HEK293 (cell line): ENCODE results near the gene SPEM1.

ENCODE experiments used
- HOXA7 ChIP-seq: sonication (generic); formaldehyde crosslinking; IDR thresholded peaks from 2 replicates; pipeline ENCODE4 v1.8.1; 2022; ENCODE audit warnings: missing genetic modification reagents, borderline replicate concordance
- KLF8 ChIP-seq: fragments of 450-650 bp; formaldehyde crosslinking; IDR thresholded peaks from 2 replicates; pipeline ENCODE4 v1.5.1; 2016; ENCODE audit warnings: missing biosample characterization, missing genetic modification characterization
- MYNN ChIP-seq: fragments of 450-650 bp; formaldehyde crosslinking; IDR thresholded peaks from 2 replicates; pipeline ENCODE4 v1.5.1; 2016; ENCODE audit warnings: missing biosample characterization, missing genetic modification characterization, borderline replicate concordance
- OVOL3 ChIP-seq: fragments of 450-650 bp; formaldehyde crosslinking; IDR thresholded peaks from 2 replicates; pipeline ENCODE4 v1.5.1; 2016; ENCODE audit warnings: missing biosample characterization, missing genetic modification characterization
- PRDM1 ChIP-seq: fragments of 450-650 bp; formaldehyde crosslinking; IDR thresholded peaks from 2 replicates; pipeline ENCODE4; 2016; ENCODE audit warnings: missing biosample characterization, missing genetic modification characterization
- REPIN1 ChIP-seq: fragments of 450-650 bp; formaldehyde crosslinking; IDR thresholded peaks from 2 replicates; pipeline ENCODE4 v1.5.1; 2017; ENCODE audit warnings: missing biosample characterization, missing genetic modification characterization, low read depth
- SCRT1 ChIP-seq: fragments of 450-650 bp; formaldehyde crosslinking; IDR thresholded peaks from 2 replicates; pipeline ENCODE4 v1.5.1; 2016; ENCODE audit warnings: missing biosample characterization, missing genetic modification characterization, borderline replicate concordance
- ZBTB17 ChIP-seq: fragments of 450-650 bp; formaldehyde crosslinking; IDR thresholded peaks from 2 replicates; pipeline ENCODE4 v1.5.1; 2016; ENCODE audit warnings: missing biosample characterization, missing genetic modification characterization
- ZBTB20 ChIP-seq: fragments of 450-650 bp; formaldehyde crosslinking; IDR thresholded peaks from 2 replicates; pipeline ENCODE4 v1.5.1; 2016; ENCODE audit warnings: missing biosample characterization, missing genetic modification characterization
- ZEB2 ChIP-seq: fragments of 450-650 bp; formaldehyde crosslinking; IDR thresholded peaks from 2 replicates; pipeline ENCODE4 v1.5.1; 2016; ENCODE audit warnings: missing biosample characterization, missing genetic modification characterization
- ZFP3 ChIP-seq: fragments of 450-650 bp; formaldehyde crosslinking; IDR thresholded peaks from 2 replicates; pipeline ENCODE4 v1.5.1; 2016; ENCODE audit warnings: low read depth, missing biosample characterization, missing genetic modification characterization
- ZFP37 ChIP-seq: fragments of 450-650 bp; formaldehyde crosslinking; IDR thresholded peaks from 2 replicates; pipeline ENCODE4 v1.5.1; 2016; ENCODE audit warnings: missing biosample characterization, missing genetic modification characterization
- ZNF121 ChIP-seq: fragments of 450-650 bp; formaldehyde crosslinking; IDR thresholded peaks from 2 replicates; pipeline ENCODE4 v1.5.1; 2016; ENCODE audit warnings: missing biosample characterization, missing genetic modification characterization
- ZNF157 ChIP-seq: fragments of 450-650 bp; formaldehyde crosslinking; IDR thresholded peaks from 2 replicates; pipeline ENCODE4 v1.5.1; 2016; ENCODE audit warnings: missing biosample characterization, missing genetic modification characterization
- ZNF169 ChIP-seq: fragments of 450-650 bp; formaldehyde crosslinking; IDR thresholded peaks from 2 replicates; pipeline ENCODE4 v1.5.1; 2016; ENCODE audit warnings: missing biosample characterization, missing genetic modification characterization
- ZNF184 ChIP-seq: fragments of 450-650 bp; IDR thresholded peaks from 2 replicates; pipeline ENCODE4 v1.5.1; 2018; ENCODE audit warnings: missing biosample characterization, mild to moderate bottlenecking, missing genetic modification characterization
- ZNF404 ChIP-seq: fragments of 450-650 bp; formaldehyde crosslinking; IDR thresholded peaks from 2 replicates; pipeline ENCODE4 v1.5.1; 2017; ENCODE audit warnings: missing biosample characterization, missing genetic modification characterization
- ZNF558 ChIP-seq: fragments of 450-650 bp; formaldehyde crosslinking; IDR thresholded peaks from 2 replicates; pipeline ENCODE4 v1.5.1; 2016; ENCODE audit warnings: missing biosample characterization, missing genetic modification characterization
- ZNF623 ChIP-seq: fragments of 450-650 bp; formaldehyde crosslinking; IDR thresholded peaks from 2 replicates; pipeline ENCODE4 v1.5.1; 2016; ENCODE audit warnings: missing biosample characterization, missing genetic modification characterization
- ZNF664 ChIP-seq: fragments of 450-650 bp; formaldehyde crosslinking; IDR thresholded peaks from 2 replicates; pipeline ENCODE4 v1.5.1; 2016; ENCODE audit warnings: missing biosample characterization, missing genetic modification characterization
- ZNF677 ChIP-seq: fragments of 450-650 bp; IDR thresholded peaks from 2 replicates; pipeline ENCODE4 v1.5.0; 2018; ENCODE audit warnings: missing biosample characterization, mild to moderate bottlenecking, missing genetic modification characterization, moderate library complexity
- ZNF776 ChIP-seq: fragments of 450-650 bp; formaldehyde crosslinking; IDR thresholded peaks from 2 replicates; pipeline ENCODE4 v1.5.0; 2017; ENCODE audit warnings: missing biosample characterization, missing genetic modification characterization, borderline replicate concordance
- ZSCAN23 ChIP-seq: fragments of 450-650 bp; formaldehyde crosslinking; IDR thresholded peaks from 2 replicates; pipeline ENCODE4 v1.5.1; 2016; ENCODE audit warnings: missing biosample characterization, missing genetic modification characterization
- ZXDB ChIP-seq: fragments of 450-650 bp; formaldehyde crosslinking; IDR thresholded peaks from 2 replicates; pipeline ENCODE4 v1.5.1; 2016; ENCODE audit warnings: missing biosample characterization, missing genetic modification characterization
- TF ChIP-seq, protein P1 (sequence below): fragments of 450-650 bp; formaldehyde crosslinking; IDR thresholded peaks from 2 replicates; pipeline ENCODE4 v1.5.1; 2017; ENCODE audit warnings: missing biosample characterization, missing genetic modification characterization
- TF ChIP-seq, protein P2 (sequence below): fragments of 450-650 bp; formaldehyde crosslinking; IDR thresholded peaks from 2 replicates; pipeline ENCODE4 v1.5.1; 2017; ENCODE audit warnings: missing biosample characterization, missing genetic modification characterization
- TF ChIP-seq, protein P3 (sequence below): fragments of 450-650 bp; formaldehyde crosslinking; IDR thresholded peaks from 2 replicates; pipeline ENCODE4 v1.5.1; 2016; ENCODE audit warnings: missing biosample characterization, missing genetic modification characterization
- TF ChIP-seq, protein P4 (sequence below): fragments of 450-650 bp; formaldehyde crosslinking; IDR thresholded peaks from 2 replicates; pipeline ENCODE4 v1.5.0; 2017; ENCODE audit warnings: missing biosample characterization, missing genetic modification characterization, borderline replicate concordance
- TF ChIP-seq, protein P5 (sequence below): fragments of 450-650 bp; formaldehyde crosslinking; IDR thresholded peaks from 2 replicates; pipeline ENCODE4 v1.5.1; 2016; ENCODE audit warnings: missing biosample characterization, missing genetic modification characterization

Gene SPEM1

DNA sequence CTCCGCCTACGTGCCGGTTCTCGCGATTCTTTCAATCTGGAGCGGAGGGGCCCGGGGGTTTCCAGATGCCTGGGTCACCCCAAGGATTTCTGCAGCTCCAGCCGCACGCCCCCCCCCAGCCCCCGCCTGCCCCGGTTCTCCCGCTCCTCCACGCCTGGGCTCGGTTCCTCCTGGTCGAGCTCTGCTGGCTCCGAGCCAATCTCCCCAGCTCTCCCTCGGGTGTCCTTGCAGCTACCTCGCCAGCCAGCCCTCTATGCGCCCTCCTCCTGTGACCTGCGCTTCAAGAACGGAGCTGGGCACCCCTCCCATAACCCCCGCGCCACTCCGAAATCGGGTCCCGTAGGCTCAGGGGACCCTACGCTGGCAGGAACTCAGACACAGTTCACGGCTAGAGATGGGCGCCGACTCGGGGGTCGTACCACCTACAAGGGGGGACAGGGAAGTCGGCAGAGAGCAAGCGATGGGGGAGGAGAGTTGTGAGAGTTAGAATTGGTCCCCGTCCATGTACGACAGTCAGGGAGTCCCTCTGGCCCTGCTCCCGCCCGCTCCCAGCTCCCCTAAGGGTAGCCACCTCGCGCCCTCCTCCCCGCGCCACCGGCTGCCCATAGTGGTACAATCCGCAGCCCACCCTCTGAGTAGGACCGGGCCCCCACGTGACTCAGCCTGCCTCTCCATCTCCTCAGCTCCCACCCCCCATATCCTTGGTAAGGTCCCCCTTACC is 20.1 kb downstream of the SPEM1 start (continued):
- TF ChIP-seq ZNF776 (no peak), KLF8 (tag by site-specific recombination) (peak; percentile 73), MYNN (tag by site-specific recombination) (peak; percentile 8; the same call in 1 of the 2 replicates), SCRT1 (no peak), HOXA7 (CRISPR knock-in tag) (no peak), ZNF169 (tag by site-specific recombination) (no peak), ZFP3 (no peak), ZNF558 (0 out of 2 replicates have a peak, but pooled peaks have one; percentile 47), ZNF121 (tag by site-specific recombination) (no peak), ZSCAN23 (0 out of 2 replicates have a peak, but pooled peaks have one; percentile 38), ZNF184 (no peak), ZFP37 (tag by site-specific recombination) (0 out of 2 replicates have a peak, but pooled peaks have one; percentile 61), ZBTB20 (tag by site-specific recombination) (peak; percentile 77), PRDM1 (tag by site-specific recombination) (no peak), OVOL3 (tag by site-specific recombination) (no peak), ZBTB17 (tag by site-specific recombination) (peak; percentile 86), ZNF404 (tag by site-specific recombination) (no peak), ZNF623 (tag by site-specific recombination) (no peak), ZEB2 (tag by site-specific recombination) (peak; percentile 81), REPIN1 (tag by site-specific recombination) (0 out of 2 replicates have a peak, but pooled peaks have one; percentile 39), ZNF664 (tag by site-specific recombination) (no peak), ZXDB (tag by site-specific recombination) (no peak), ZNF157 (tag by site-specific recombination) (no peak), ZNF677 (no peak)
- TF ChIP-seq, protein P1, sequence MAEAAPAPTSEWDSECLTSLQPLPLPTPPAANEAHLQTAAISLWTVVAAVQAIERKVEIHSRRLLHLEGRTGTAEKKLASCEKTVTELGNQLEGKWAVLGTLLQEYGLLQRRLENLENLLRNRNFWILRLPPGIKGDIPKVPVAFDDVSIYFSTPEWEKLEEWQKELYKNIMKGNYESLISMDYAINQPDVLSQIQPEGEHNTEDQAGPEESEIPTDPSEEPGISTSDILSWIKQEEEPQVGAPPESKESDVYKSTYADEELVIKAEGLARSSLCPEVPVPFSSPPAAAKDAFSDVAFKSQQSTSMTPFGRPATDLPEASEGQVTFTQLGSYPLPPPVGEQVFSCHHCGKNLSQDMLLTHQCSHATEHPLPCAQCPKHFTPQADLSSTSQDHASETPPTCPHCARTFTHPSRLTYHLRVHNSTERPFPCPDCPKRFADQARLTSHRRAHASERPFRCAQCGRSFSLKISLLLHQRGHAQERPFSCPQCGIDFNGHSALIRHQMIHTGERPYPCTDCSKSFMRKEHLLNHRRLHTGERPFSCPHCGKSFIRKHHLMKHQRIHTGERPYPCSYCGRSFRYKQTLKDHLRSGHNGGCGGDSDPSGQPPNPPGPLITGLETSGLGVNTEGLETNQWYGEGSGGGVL = peak; percentile 65
- TF ChIP-seq, protein P2, sequence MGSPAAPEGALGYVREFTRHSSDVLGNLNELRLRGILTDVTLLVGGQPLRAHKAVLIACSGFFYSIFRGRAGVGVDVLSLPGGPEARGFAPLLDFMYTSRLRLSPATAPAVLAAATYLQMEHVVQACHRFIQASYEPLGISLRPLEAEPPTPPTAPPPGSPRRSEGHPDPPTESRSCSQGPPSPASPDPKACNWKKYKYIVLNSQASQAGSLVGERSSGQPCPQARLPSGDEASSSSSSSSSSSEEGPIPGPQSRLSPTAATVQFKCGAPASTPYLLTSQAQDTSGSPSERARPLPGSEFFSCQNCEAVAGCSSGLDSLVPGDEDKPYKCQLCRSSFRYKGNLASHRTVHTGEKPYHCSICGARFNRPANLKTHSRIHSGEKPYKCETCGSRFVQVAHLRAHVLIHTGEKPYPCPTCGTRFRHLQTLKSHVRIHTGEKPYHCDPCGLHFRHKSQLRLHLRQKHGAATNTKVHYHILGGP = no peak; the same call in 1 of the 2 replicates
- TF ChIP-seq, protein P3, sequence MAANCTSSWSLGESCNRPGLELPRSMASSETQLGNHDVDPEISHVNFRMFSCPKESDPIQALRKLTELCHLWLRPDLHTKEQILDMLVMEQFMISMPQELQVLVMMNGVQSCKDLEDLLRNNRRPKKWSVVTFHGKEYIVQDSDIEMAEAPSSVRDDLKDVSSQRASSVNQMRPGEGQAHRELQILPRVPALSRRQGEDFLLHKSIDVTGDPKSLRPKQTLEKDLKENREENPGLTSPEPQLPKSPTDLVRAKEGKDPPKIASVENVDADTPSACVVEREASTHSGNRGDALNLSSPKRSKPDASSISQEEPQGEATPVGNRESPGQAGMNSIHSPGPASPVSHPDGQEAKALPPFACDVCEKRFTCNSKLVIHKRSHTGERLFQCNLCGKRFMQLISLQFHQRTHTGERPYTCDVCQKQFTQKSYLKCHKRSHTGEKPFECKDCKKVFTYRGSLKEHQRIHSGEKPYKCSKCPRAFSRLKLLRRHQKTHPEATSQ = no peak
- TF ChIP-seq, protein P4, sequence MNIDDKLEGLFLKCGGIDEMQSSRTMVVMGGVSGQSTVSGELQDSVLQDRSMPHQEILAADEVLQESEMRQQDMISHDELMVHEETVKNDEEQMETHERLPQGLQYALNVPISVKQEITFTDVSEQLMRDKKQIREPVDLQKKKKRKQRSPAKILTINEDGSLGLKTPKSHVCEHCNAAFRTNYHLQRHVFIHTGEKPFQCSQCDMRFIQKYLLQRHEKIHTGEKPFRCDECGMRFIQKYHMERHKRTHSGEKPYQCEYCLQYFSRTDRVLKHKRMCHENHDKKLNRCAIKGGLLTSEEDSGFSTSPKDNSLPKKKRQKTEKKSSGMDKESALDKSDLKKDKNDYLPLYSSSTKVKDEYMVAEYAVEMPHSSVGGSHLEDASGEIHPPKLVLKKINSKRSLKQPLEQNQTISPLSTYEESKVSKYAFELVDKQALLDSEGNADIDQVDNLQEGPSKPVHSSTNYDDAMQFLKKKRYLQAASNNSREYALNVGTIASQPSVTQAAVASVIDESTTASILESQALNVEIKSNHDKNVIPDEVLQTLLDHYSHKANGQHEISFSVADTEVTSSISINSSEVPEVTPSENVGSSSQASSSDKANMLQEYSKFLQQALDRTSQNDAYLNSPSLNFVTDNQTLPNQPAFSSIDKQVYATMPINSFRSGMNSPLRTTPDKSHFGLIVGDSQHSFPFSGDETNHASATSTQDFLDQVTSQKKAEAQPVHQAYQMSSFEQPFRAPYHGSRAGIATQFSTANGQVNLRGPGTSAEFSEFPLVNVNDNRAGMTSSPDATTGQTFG (tag by site-specific recombination) = no peak; the same call in 1 of the 2 replicates
- TF ChIP-seq, protein P5, sequence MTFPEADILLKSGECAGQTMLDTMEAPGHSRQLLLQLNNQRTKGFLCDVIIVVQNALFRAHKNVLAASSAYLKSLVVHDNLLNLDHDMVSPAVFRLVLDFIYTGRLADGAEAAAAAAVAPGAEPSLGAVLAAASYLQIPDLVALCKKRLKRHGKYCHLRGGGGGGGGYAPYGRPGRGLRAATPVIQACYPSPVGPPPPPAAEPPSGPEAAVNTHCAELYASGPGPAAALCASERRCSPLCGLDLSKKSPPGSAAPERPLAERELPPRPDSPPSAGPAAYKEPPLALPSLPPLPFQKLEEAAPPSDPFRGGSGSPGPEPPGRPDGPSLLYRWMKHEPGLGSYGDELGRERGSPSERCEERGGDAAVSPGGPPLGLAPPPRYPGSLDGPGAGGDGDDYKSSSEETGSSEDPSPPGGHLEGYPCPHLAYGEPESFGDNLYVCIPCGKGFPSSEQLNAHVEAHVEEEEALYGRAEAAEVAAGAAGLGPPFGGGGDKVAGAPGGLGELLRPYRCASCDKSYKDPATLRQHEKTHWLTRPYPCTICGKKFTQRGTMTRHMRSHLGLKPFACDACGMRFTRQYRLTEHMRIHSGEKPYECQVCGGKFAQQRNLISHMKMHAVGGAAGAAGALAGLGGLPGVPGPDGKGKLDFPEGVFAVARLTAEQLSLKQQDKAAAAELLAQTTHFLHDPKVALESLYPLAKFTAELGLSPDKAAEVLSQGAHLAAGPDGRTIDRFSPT = peak; percentile 75
